COR-L47 (cell line): ENCODE data around the gene CCDC172.

Source experiments
- DNase-seq: peaks from one replicate; lab custom pipeline; 2025; lab: John Stamatoyannopoulos, UW

CCDC172 gene, protein sequence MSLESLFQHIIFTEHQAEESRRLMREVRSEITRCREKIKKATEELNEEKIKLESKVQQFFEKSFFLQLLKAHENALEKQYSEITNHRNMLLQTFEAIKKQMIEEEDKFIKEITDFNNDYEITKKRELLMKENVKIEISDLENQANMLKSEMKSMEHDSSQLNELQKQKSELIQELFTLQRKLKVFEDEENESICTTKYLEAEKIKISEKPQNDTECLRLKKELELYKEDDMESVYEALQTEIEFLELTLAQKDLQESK

GRCh38 chr10:116324227-116324950, at the start of gene CCDC172:
Gene CCDC172 (plus strand): TSS chr10:116324448. CDS start chr10:116325012, 564 bp downstream.
- DNase-seq, result no peak

- no peak for DNase-seq
These were observed 47.3 kb upstream of the CCDC172 start for GRCh38 chr10:116276981-116277380.

DNA sequence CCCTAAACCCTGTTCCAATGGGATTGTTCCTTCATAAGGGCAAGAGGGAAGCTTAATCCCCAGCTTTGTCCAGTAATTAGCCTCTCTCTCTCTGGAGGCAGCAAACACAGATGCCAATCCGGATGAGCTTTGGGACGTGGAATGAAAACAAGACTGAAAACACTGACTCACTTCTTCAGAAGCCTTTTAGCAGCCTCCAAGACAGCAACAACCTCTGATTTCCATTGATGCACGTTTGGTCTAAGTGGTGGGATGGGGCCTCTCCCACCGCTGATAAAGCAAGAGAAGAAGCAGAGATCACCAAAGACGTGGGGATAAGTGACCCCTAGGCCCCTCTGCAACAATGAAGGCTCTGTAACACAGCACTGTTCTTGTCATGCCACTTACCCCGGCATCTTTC, 45.4 kb upstream of the CCDC172 start:
- DNase-seq, result no peak

GRCh38 chr10:116281775-116282174, 42.5 kb upstream of the CCDC172 start:
- no peak for DNase-seq

DNA sequence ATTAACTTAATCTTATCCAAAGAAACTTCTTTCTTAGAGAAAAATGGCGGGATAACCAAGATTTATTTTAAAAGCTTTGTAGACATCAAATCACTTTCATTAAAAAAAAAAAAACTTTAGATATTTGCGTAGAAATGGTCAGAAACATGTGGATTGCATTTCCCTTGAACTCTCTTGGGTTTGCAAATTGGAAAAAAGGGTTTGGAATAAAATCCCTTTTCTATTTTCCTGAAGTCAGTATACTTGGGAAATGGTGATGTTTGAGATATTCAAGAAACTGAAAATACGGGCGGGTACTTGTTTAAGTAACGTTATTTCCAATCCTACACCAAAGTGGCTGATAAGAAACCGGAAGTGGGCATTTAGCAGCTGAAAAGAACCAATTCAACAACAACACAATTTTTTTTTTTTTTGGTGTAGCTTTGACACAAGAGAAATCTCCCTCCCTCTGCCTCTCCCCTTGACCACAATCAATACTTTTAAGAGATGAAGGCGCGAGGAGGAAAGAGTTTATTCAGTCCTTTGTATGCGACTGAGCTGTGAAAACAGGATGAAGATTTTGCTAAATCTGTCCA, 37.5 kb upstream of the CCDC172 start:
- DNase-seq, result no peak

- no peak for DNase-seq
These were observed 36.2 kb upstream of the CCDC172 start for GRCh38 chr10:116287906-116288501.

- no peak for DNase-seq
These were observed 34.6 kb upstream of the CCDC172 start for GRCh38 chr10:116289652-116290051.

GRCh38 chr10:116292493-116292892, 31.8 kb upstream of the CCDC172 start:
- DNase-seq, result no peak

DNA sequence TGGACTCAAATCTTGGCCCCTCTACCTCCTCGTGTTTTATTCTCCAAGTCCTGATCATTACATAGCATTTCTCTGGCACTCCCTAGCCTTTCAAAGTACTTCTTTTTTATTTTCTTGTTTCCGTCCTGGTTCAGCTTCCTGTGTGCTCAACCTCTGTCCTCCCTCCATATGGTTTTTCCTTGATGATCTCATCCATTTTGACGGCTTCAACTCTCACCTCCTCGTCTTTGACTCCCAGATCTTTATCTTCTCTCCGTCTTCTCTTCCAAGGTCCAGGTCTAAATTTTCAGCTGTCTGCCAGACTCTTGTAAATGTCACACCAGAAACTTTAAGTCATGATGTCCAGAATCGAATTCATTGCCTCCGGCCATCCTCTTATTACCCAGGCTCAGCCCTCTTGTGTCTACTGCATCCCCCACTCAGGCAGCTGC, 27.9 kb upstream of the CCDC172 start:
- no peak for DNase-seq

GRCh38 chr10:116298586-116298985, 25.7 kb upstream of the CCDC172 start:
- no peak for DNase-seq

GRCh38 chr10:116300542-116300941, 23.7 kb upstream of the CCDC172 start:
- no peak for DNase-seq

GRCh38 chr10:116304923-116305322, 19.3 kb upstream of the CCDC172 start:
- no peak for DNase-seq

GRCh38 chr10:116306847-116307246, 17.4 kb upstream of the CCDC172 start:
- no peak for DNase-seq

DNA sequence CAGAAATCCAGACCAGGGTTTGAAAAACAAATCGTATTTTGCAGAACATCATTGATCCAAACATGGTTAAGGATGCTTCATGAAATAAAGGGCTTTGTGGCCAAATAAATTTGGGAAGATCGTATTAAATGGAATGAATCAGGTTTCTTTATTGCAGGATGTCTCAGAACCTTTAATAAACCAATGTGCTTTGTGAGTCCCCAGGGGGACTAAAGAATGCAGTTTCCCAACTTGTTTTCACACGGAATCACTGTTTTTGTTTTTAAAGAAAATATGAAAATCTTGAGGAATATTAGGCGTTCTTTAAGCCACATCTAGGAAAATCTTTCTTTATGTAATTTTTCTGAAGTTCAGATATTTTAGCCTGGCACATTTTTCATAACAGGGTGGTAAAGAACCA, 16.8 kb upstream of the CCDC172 start:
- no peak for DNase-seq

- no peak for DNase-seq
These were observed 13.2 kb upstream of the CCDC172 start for GRCh38 chr10:116311016-116311415.

DNA sequence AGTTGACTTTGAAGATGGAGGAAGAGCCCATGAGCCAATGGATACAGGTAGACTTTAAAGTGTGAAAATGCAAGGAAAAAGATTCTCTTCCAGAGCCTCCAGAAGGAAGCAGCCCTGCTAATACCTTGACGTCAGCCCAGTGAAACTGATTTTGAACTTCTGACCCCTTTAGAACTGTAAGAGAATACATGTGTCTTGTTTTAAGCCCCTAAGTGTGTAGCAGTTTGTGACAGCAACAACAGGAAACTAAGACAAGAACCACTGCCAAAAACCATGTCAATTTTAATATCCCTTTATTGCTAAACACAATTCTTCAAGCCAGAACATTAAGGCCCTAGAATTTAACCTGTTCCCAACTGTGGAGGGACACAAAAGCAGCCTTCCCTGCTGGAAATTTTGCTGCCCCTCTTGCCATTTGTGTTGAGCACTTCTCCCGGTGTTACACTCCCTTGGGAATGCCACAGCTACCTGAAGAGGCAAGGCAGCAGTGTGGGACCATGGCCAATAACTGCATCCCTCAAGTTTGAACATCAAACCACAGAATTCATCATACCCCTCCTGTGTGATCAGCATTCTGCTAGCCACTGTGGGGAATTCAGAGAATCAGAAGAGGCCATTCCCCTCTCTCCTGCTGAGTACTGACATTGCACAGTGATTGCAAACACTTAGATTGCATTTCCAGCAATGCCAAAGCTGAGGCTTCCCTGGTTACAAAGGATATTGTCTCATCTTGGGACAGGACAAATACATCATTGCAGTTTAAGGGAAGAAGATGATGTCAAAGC, 12.3 kb upstream of the CCDC172 start:
- DNase-seq, result no peak

- DNase-seq, result no peak
These were observed 11.7 kb upstream of the CCDC172 start for GRCh38 chr10:116312548-116312947.

DNA sequence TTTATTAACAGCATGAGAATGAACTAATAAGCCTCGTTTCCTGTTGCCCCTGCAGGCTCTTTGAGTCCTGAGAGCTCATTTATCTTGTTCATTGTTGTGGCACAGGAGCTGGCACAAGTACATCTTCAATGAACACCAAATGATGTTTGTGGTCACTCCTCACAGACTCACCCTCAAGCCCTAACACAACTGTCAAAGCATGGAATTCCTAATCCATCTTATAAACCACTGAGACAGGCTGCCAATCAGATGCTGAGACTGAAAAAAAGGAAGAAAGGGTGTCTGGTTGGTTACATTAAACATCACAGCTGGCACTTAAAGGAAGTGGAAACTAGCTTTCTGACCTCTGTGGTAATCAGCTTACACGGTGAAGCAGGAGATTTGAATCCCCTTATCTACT, 7.7 kb upstream of the CCDC172 start:
- no peak for DNase-seq

DNA sequence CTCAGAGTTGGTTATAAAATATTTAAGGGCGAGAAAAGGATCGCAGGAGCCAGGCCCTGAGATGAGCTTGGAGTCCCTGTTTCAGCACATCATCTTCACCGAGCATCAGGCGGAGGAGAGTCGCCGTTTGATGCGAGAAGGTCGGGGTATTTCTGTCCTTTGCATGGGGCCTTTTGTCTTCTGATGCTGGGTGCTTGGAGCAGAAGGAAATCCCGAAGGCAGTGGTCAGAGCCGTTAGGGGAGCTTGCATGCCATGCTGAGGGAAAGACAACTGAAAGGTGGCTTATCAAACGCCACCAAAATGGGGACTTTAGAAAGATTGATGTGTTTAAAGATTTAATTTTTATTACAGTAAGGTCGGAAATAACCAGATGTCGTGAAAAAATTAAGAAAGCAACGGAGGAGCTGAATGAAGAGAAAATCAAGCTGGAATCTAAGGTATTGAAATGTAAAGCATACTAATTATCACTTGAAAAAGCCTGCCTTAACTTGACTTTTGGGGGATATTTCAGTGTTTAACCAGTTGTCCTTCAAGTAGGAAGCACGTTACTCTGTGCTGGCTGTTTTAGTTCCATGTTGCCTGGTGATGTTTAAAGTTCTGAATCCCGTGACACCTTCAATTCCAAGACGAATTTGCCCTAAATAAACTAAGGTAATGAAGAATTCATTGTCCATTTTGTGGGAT, 845 bp downstream of the CCDC172 start:
- DNase-seq, result no peak

DNA sequence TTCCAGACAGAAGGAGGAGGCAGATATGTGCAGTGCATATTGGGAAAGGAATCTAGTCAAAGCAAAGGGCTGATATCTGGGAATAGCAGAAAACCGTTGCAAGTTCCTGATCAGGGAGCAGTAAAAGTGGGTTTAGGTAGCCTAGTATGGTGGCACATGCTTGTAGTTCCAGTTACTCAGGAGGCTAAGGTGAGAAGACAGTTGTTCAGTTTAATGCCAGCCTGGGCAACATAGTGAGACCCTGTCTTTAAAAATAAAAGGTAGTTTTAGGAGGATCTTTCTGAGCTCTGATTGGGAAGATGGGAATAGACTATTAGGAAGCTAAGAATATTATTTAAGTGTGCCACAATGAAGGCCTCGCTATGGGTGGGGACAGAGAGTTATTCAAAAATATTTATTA, 1.7 kb downstream of the CCDC172 start:
- no peak for DNase-seq

- no peak for DNase-seq
These were observed 4.9 kb downstream of the CCDC172 start for GRCh38 chr10:116329153-116329552.

DNA sequence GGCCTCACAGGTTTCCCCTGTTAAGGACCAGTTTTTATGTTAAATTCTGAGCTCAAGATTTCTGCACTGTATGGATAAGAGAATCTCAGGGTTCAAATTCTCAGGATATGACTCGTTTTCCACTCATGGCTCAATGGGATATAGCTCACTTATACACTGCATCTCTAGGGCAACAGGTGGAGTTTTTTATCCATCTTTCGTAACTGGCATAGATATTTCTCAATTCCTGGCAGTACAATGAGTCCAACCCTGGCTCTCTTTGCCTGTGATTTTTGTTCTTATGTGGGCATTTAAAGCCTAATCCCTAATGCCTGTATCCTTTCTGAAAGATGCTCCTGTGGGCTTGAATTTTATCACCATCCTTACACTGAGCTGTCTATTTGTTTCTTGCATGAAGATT, 7.6 kb downstream of the CCDC172 start:
- no peak for DNase-seq
